ENCODE results near the gene RIPOR2. TPM values are rescaled to one million over a fixed set of nuclear protein-coding genes. Genes with fewer than 3 reads are reported as not detected.

The RIPOR2 gene
- total RNA-seq, 2 experiments from 2014 or later, result 18.0 to 28.9 TPM

- DNase-seq (ENCODE audit: low spot score), result no peak
- H3K27ac ChIP-seq (ENCODE audit: low read depth, low read length, poor library complexity, severe bottlenecking), result no peak overlapping the region
- no peak overlapping the region for H3K4me3 ChIP-seq (ENCODE audit: low read depth, low read length, poor library complexity, severe bottlenecking)
- H2AFZ ChIP-seq (ENCODE audit: low read length), result no peak overlapping the region
- CTCF ChIA-PET (ENCODE audit: unreplicated experiment), result no interaction called here
- no peaks in the 10 kb centered on the region for H3K9me2 ChIP-seq (ENCODE audit: insufficient read depth, low read length)
- H3K9me3 ChIP-seq (ENCODE audit: low read length), result no peaks in the 10 kb centered on the region
- H3K4me1 ChIP-seq (ENCODE audit: insufficient read depth, low read length, poor library complexity, severe bottlenecking), result no peaks in the 10 kb centered on the region
- no peak for TF ChIP-seq EZH2phosphoT487 (IDR thresholded peaks at IDR 0.05; ENCODE audit: borderline replicate concordance, low read depth, low read length)
- TF ChIP-seq CTCF (conservative IDR thresholded peaks at IDR 0.05; ENCODE audit: low read length), result no peak
- intact Hi-C loops (cut with micrococcal nuclease; ENCODE audit: unreplicated experiment), result no loop called here
- peaks cover 86% of the 10 kb centered on the region for H3K36me3 ChIP-seq (ENCODE audit: insufficient read depth, low read length)
- no peaks in the 10 kb centered on the region for H4K20me1 ChIP-seq (ENCODE audit: insufficient read depth, low read length)
- no peak overlapping the region for H3K4me2 ChIP-seq (ENCODE audit: low read length)
- POLR2A ChIA-PET, result no interaction called here
- H3K79me2 ChIP-seq (ENCODE audit: insufficient read depth, low read depth, low read length), result no peaks in the 10 kb centered on the region
- BruUV-seq (replicated peaks), result no TSS peak
These were observed 87.3 kb downstream of the RIPOR2 start for GRCh38 chr6:24848461-24848860.

- H3K36me3 ChIP-seq (ENCODE audit: insufficient read depth, low read length), result peaks cover 86% of the 10 kb centered on the region
- no peaks in the 10 kb centered on the region for H3K9me2 ChIP-seq (ENCODE audit: insufficient read depth, low read length)
- CTCF ChIA-PET (ENCODE audit: unreplicated experiment), result no interaction called here
These were observed 88.4 kb downstream of the RIPOR2 start for GRCh38 chr6:24847402-24847801.

More at GRCh38 chr6:24847402-24847801, 88.4 kb downstream of the RIPOR2 start:
- POLR2A ChIA-PET, result interaction anchor here (0.6 to 1.0 kb wide), 3 partner anchors 15 to 309 kb away, joined by 3 read pairs; no protein-coding TSS in a partner anchor
- no TSS peak for BruUV-seq (replicated peaks)
- Histone ChIP-seq H3K4me2 (ENCODE audit: low read length) (no peak overlapping the region), H3K27ac (ENCODE audit: low read depth, low read length, poor library complexity, severe bottlenecking) (no peak overlapping the region), H3K79me2 (ENCODE audit: insufficient read depth, low read depth, low read length) (no peaks in the 10 kb centered on the region), H2AFZ (ENCODE audit: low read length) (no peak overlapping the region), H3K9me3 (ENCODE audit: low read length) (no peaks in the 10 kb centered on the region), H4K20me1 (ENCODE audit: insufficient read depth, low read length) (no peaks in the 10 kb centered on the region), H3K4me1 (ENCODE audit: insufficient read depth, low read length, poor library complexity, severe bottlenecking) (no peaks in the 10 kb centered on the region), H3K4me3 (ENCODE audit: low read depth, low read length, poor library complexity, severe bottlenecking) (no peak overlapping the region)
- no peak for DNase-seq (ENCODE audit: low spot score)
- TF ChIP-seq CTCF (conservative IDR thresholded peaks at IDR 0.05; ENCODE audit: low read length) (no peak), EZH2phosphoT487 (IDR thresholded peaks at IDR 0.05; ENCODE audit: borderline replicate concordance, low read depth, low read length) (no peak)
- intact Hi-C loops (cut with micrococcal nuclease; ENCODE audit: unreplicated experiment), result no loop called here

Data from OCI-LY7 (cell line).